T-helper 1 cell treated with Interleukin-12 subunit alpha and Interleukin-12 subunit beta and Interleukin-4 antibody, amounts not matched to agents 30 μg/mL and 1 μg/mL, for 36 hours (primary cell): ENCODE measurements around the gene EFNA1.

Experiments
- H3K27ac Mint-ChIP-seq: one replicate; pipeline ENCODE4 v1.8.0; 2021; ENCODE audit warnings: mild to moderate bottlenecking, mixed read lengths
- H3K27me3 Mint-ChIP-seq: one replicate; pipeline ENCODE4 v1.8.0; 2021; ENCODE audit warnings: low read depth, mixed read lengths
- H3K36me3 Mint-ChIP-seq: one replicate; pipeline ENCODE4 v1.8.0; 2021; ENCODE audit warnings: low read depth, mixed read lengths
- H3K4me1 Mint-ChIP-seq: one replicate; pipeline ENCODE4 v1.8.0; 2021; ENCODE audit warnings: low read depth, mixed read lengths
- H3K4me3 Mint-ChIP-seq: one replicate; pipeline ENCODE4 v1.8.0; 2021; ENCODE audit warnings: mild to moderate bottlenecking, moderate library complexity, mixed read lengths
- H3K9me3 Mint-ChIP-seq: one replicate; pipeline ENCODE4 v1.8.0; 2021; ENCODE audit warnings: mixed read lengths

EFNA1 gene

GRCh38 chr1:155126556-155127104, 1.0 kb upstream of the EFNA1 start:
- Mint-ChIP-seq H3K27me3 (peaks cover 65% of the 10 kb centered on the region), H3K27ac (no peak overlapping the region), H3K4me3 (peak overlapping the region; percentile 70), H3K9me3 (no peaks in the 10 kb centered on the region), H3K36me3 (peaks cover 2% of the 10 kb centered on the region), H3K4me1 (peaks cover 18% of the 10 kb centered on the region)

GRCh38 chr1:155127967-155128754, 485 bp downstream of the EFNA1 start:
- H3K4me1 Mint-ChIP-seq = peaks cover 18% of the 10 kb centered on the region
- H3K27ac Mint-ChIP-seq = no peak overlapping the region
- H3K9me3 Mint-ChIP-seq = no peaks in the 10 kb centered on the region
- H3K36me3 Mint-ChIP-seq = peaks cover 2% of the 10 kb centered on the region
- H3K27me3 Mint-ChIP-seq = peaks cover 65% of the 10 kb centered on the region
- H3K4me3 Mint-ChIP-seq = peak overlapping the region; percentile 65

GRCh38 chr1:155128755-155129473, 1.2 kb downstream of the EFNA1 start:
- peak overlapping the region; percentile 65 for H3K4me3 Mint-ChIP-seq
- peaks cover 60% of the 10 kb centered on the region for H3K27me3 Mint-ChIP-seq
- peaks cover 20% of the 10 kb centered on the region for H3K4me1 Mint-ChIP-seq
- H3K9me3 Mint-ChIP-seq = no peaks in the 10 kb centered on the region
- no peak overlapping the region for H3K27ac Mint-ChIP-seq
- peaks cover 2% of the 10 kb centered on the region for H3K36me3 Mint-ChIP-seq

- Mint-ChIP-seq H3K4me3 (no peak overlapping the region), H3K27ac (no peak overlapping the region), H3K36me3 (peaks cover 2% of the 10 kb centered on the region), H3K4me1 (peaks cover 29% of the 10 kb centered on the region), H3K9me3 (no peaks in the 10 kb centered on the region), H3K27me3 (peaks cover 45% of the 10 kb centered on the region)
These were observed 2.8 kb downstream of the EFNA1 start for GRCh38 chr1:155130272-155131006.

GRCh38 chr1:155131285-155131684, 3.6 kb downstream of the EFNA1 start:
- Mint-ChIP-seq H3K27ac (no peak overlapping the region), H3K27me3 (peaks cover 39% of the 10 kb centered on the region), H3K4me3 (no peak overlapping the region), H3K4me1 (peaks cover 29% of the 10 kb centered on the region), H3K9me3 (no peaks in the 10 kb centered on the region), H3K36me3 (peaks cover 5% of the 10 kb centered on the region)

GRCh38 chr1:155131856-155132255, 4.2 kb downstream of the EFNA1 start:
- H3K4me3 Mint-ChIP-seq = no peak overlapping the region
- H3K4me1 Mint-ChIP-seq = peaks cover 31% of the 10 kb centered on the region
- peaks cover 3% of the 10 kb centered on the region for H3K36me3 Mint-ChIP-seq
- H3K9me3 Mint-ChIP-seq = no peaks in the 10 kb centered on the region
- H3K27me3 Mint-ChIP-seq = peaks cover 33% of the 10 kb centered on the region
- H3K27ac Mint-ChIP-seq = no peak overlapping the region

- peaks cover 31% of the 10 kb centered on the region for H3K4me1 Mint-ChIP-seq
- H3K36me3 Mint-ChIP-seq = peaks cover 14% of the 10 kb centered on the region
- H3K27me3 Mint-ChIP-seq = peaks cover 16% of the 10 kb centered on the region
- no peak overlapping the region for H3K4me3 Mint-ChIP-seq
- H3K9me3 Mint-ChIP-seq = no peaks in the 10 kb centered on the region
- H3K27ac Mint-ChIP-seq = no peak overlapping the region
These were observed 6.2 kb downstream of the EFNA1 start for GRCh38 chr1:155133799-155134281.

- no peak overlapping the region for H3K27ac Mint-ChIP-seq
- H3K36me3 Mint-ChIP-seq = peaks cover 16% of the 10 kb centered on the region
- H3K9me3 Mint-ChIP-seq = no peaks in the 10 kb centered on the region
- peaks cover 32% of the 10 kb centered on the region for H3K4me1 Mint-ChIP-seq
- peaks cover 11% of the 10 kb centered on the region for H3K27me3 Mint-ChIP-seq
- H3K4me3 Mint-ChIP-seq = peak overlapping the region; percentile 99
These were observed 6.6 kb downstream of the EFNA1 start for GRCh38 chr1:155134322-155134721.

- H3K4me3 Mint-ChIP-seq = peak overlapping the region; percentile 99
- H3K9me3 Mint-ChIP-seq = no peaks in the 10 kb centered on the region
- H3K36me3 Mint-ChIP-seq = peaks cover 16% of the 10 kb centered on the region
- peaks cover 32% of the 10 kb centered on the region for H3K4me1 Mint-ChIP-seq
- H3K27me3 Mint-ChIP-seq = peaks cover 6% of the 10 kb centered on the region
- H3K27ac Mint-ChIP-seq = peak overlapping the region; percentile 97
These were observed 7.3 kb downstream of the EFNA1 start for GRCh38 chr1:155134880-155135414.

GRCh38 chr1:155135415-155136028, 7.8 kb downstream of the EFNA1 start, which contains the start of gene SLC50A1:
Gene SLC50A1, plus strand, starts transcription at chr1:155135852. Its CDS starts 60 bp downstream, at chr1:155135912.
- peaks cover 17% of the 10 kb centered on the region for H3K36me3 Mint-ChIP-seq
- no peaks in the 10 kb centered on the region for H3K9me3 Mint-ChIP-seq
- peak within 1 kb of the TSS; percentile 99 for H3K4me3 Mint-ChIP-seq
- peaks cover 35% of the 10 kb centered on the region for H3K4me1 Mint-ChIP-seq
- H3K27me3 Mint-ChIP-seq = peaks cover 3% of the 10 kb centered on the region
- H3K27ac Mint-ChIP-seq = peak within 1 kb of the TSS; percentile 97

GRCh38 chr1:155136748-155137147, 9.1 kb downstream of the EFNA1 start:
- Mint-ChIP-seq H3K9me3 (no peaks in the 10 kb centered on the region), H3K4me3 (peak overlapping the region; percentile 99), H3K4me1 (peaks cover 37% of the 10 kb centered on the region), H3K27me3 (no peaks in the 10 kb centered on the region), H3K36me3 (peaks cover 17% of the 10 kb centered on the region), H3K27ac (peak overlapping the region; percentile 97)

GRCh38 chr1:155137154-155137949, 9.7 kb downstream of the EFNA1 start:
- Mint-ChIP-seq H3K4me1 (peaks cover 37% of the 10 kb centered on the region), H3K27ac (peak overlapping the region; percentile 97), H3K27me3 (no peaks in the 10 kb centered on the region), H3K9me3 (no peaks in the 10 kb centered on the region), H3K4me3 (peak overlapping the region; percentile 99), H3K36me3 (peaks cover 17% of the 10 kb centered on the region)
